Parathyroid adenoma (tissue), 2 donors: ENCODE data around the gene DCDC1.

Source experiments
- H2AFZ ChIP-seq: fragments of 300-600 bp; sonication (generic); one replicate; pipeline ENCODE4 v1.7.0; 2017; ENCODE audit warnings: antibody characterized with exemption, mild to moderate bottlenecking
- H3K27ac ChIP-seq: fragments of 300-600 bp; sonication (generic); one replicate; pipeline ENCODE4 v1.7.0; 2017
- H3K27me3 ChIP-seq: fragments of 300-600 bp; sonication (generic); one replicate; pipeline ENCODE4 v1.7.0; 2017; ENCODE audit warnings: low read length; ENCODE audit not compliant: control insufficient read depth, insufficient read depth
- H3K36me3 ChIP-seq: fragments of 300-600 bp; sonication (generic); one replicate; pipeline ENCODE4 v1.7.0; 2017; ENCODE audit warnings: low read length; ENCODE audit not compliant: control insufficient read depth, insufficient read depth
- H3K4me1 ChIP-seq: fragments of 300-600 bp; sonication (generic); one replicate; pipeline ENCODE4 v1.7.0; 2017; ENCODE audit warnings: control low read depth
- H3K4me2 ChIP-seq: fragments of 300-600 bp; sonication (generic); one replicate; pipeline ENCODE4 v1.7.0; 2017; ENCODE audit warnings: low read length
- H3K4me3 ChIP-seq: fragments of 300-600 bp; sonication (generic); one replicate; pipeline ENCODE4 v1.7.0; 2017; ENCODE audit warnings: low read depth, low read length
- H3K79me2 ChIP-seq: fragments of 300-600 bp; sonication (generic); one replicate; pipeline ENCODE4 v1.7.0; 2017; ENCODE audit warnings: control low read depth
- H3K9ac ChIP-seq: fragments of 300-600 bp; sonication (generic); one replicate; pipeline ENCODE4 v1.7.0; 2017; ENCODE audit warnings: mild to moderate bottlenecking
- H3K9me3 ChIP-seq: fragments of 300-600 bp; sonication (generic); one replicate; pipeline ENCODE4 v1.7.0; 2017; ENCODE audit warnings: low read length; ENCODE audit not compliant: control insufficient read depth
- CTCF ChIP-seq: fragments of 300-600 bp; sonication (generic); IDR thresholded peaks from one replicate; pipeline ENCODE4 v1.7.0; 2017; ENCODE audit warnings: antibody characterized with exemption, mild to moderate bottlenecking
- donor health status: primary hyperparathyroidism.

The DCDC1 gene

GRCh38 chr11:31214372-31214771, 155.2 kb downstream of the DCDC1 start:
- Histone ChIP-seq H3K4me2 (no peak overlapping the region), H3K9me3 (no peaks in the 10 kb centered on the region), H3K79me2 (no peaks in the 10 kb centered on the region), H3K9ac (no peak overlapping the region), H3K4me1 (no peaks in the 10 kb centered on the region), H3K36me3 (no peaks in the 10 kb centered on the region), H2AFZ (no peak overlapping the region), H3K4me3 (no peak overlapping the region), H3K27me3 (no peaks in the 10 kb centered on the region), H3K27ac (no peak overlapping the region)
- no peak for TF ChIP-seq CTCF

DNA sequence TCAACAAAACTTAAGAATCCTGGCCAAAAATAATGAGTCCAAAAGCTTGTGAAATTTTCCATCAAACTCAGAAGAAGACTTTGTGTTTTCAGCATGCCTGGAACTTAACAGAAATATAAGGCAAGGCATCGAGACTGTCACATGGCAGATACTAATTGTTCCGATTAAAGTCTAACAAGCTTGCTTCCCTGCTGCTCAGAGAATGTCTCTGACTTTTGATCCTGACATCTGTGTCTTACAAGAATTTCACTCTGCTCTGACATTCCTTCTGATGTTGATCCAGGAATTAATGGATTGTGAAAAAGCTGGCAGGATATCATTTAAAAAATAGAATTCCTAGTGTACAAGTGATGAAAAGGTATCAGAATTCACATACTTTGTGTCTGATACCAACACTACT, 170.2 kb downstream of the DCDC1 start:
- Histone ChIP-seq H3K36me3 (no peaks in the 10 kb centered on the region), H3K4me2 (no peak overlapping the region), H3K9ac (no peak overlapping the region), H3K4me3 (no peak overlapping the region), H2AFZ (no peak overlapping the region), H3K79me2 (no peaks in the 10 kb centered on the region), H3K4me1 (no peaks in the 10 kb centered on the region), H3K27me3 (no peaks in the 10 kb centered on the region), H3K27ac (no peak overlapping the region), H3K9me3 (no peaks in the 10 kb centered on the region)
- TF ChIP-seq CTCF: no peak

- Histone ChIP-seq H3K79me2 (no peaks in the 10 kb centered on the region), H3K27me3 (no peaks in the 10 kb centered on the region), H3K36me3 (no peaks in the 10 kb centered on the region), H3K4me2 (no peak overlapping the region), H3K4me3 (no peak overlapping the region), H3K9me3 (no peaks in the 10 kb centered on the region), H3K4me1 (no peaks in the 10 kb centered on the region), H3K27ac (no peak overlapping the region), H2AFZ (no peak overlapping the region), H3K9ac (no peak overlapping the region)
- no peak for TF ChIP-seq CTCF
Observed at GRCh38 chr11:31173926-31174680, 195.4 kb downstream of the DCDC1 start.

GRCh38 chr11:31160504-31161422, 208.8 kb downstream of the DCDC1 start:
- no peak overlapping the region for H3K4me3 ChIP-seq
- H2AFZ ChIP-seq: no peak overlapping the region
- no peaks in the 10 kb centered on the region for H3K79me2 ChIP-seq
- no peak overlapping the region for H3K27ac ChIP-seq
- no peaks in the 10 kb centered on the region for H3K9me3 ChIP-seq
- no peaks in the 10 kb centered on the region for H3K4me1 ChIP-seq
- H3K4me2 ChIP-seq: no peak overlapping the region
- TF ChIP-seq CTCF: no peak
- no peaks in the 10 kb centered on the region for H3K27me3 ChIP-seq
- H3K36me3 ChIP-seq: no peaks in the 10 kb centered on the region
- no peak overlapping the region for H3K9ac ChIP-seq
